HG03342 (cell line): ENCODE results near the gene CFAP61.
A peak's percentile ranks its signal among the peaks of the same experiment; 100 is the strongest.
"Not testable (repeated sequence)": the region's sequence is repeated elsewhere in the genome, so short reads cannot be mapped to it uniquely, and the experiment has no call there.

Experiments
- ATAC-seq: cut with Tn5 transposase; IDR thresholded peaks from one replicate; pipeline ENCODE4 v1.9.1; 2021; ENCODE audit warnings: mild to moderate bottlenecking, moderate library complexity; ENCODE audit not compliant: unreplicated experiment

The CFAP61 gene

GRCh38 chr20:20304942-20305341 lies 252.6 kb downstream of the CFAP61 start:
- ATAC-seq = no peak

GRCh38 chr20:20312562-20312961 lies 260.2 kb downstream of the CFAP61 start:
- no peak for ATAC-seq

DNA sequence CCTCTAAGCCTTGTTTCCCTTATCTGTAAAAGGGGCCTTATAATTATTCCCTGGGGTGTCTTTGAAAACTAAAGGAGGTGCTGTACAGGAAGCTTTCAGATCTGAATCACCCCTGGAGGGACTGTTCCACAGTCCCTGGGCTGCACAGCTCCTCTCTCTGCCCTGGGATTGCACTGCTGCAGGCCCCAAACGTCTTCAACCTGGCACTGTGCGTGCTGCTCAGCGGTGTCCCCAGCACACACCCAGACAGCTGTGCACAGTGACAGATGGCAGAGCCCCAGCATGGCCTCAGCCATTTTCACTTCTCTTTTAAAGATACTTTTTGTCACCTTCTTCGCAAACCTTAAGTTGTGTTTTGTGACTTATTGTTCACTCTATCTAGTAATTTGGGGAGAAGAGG lies 264.9 kb downstream of the CFAP61 start:
- ATAC-seq = peak; percentile 87

GRCh38 chr20:20317621-20318364 lies 265.5 kb downstream of the CFAP61 start:
- ATAC-seq = peak; percentile 38

DNA sequence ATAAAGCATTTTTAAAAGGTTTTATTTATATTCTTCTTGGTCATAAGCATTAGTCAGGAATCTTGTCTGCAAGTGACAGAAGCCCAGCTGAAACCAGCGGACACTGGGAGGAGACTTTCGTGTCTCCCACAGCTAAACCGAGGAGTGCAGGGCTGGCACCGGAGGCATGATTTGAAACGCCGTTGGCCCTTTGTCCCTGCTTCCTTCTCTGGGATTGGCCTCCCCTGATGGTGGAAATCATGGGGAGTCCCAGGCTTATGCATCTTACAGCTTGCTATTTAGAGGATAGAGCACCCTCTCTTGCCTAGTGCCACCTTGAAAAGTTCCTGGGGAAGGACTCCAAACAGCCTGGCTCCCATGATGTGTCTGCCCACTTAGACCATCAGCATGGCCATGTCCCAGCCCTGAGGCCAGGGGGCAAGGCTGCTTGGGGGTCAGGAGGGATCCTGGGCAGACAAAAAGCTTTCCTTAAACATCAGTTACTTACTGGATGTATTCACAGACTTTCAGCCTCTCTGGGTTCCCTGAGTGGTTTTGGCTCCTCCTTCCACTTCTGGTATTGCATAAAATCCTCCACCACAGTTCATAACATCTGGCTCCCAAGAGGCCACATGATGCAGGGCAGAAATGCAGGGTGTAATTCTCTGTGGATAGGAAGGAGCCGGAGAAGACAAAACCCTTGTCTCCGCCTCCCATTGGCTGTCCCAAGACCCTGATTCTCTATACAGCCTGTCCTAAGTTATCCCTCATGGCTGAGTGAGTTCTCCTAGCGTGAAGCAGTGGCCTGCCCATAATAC lies 266.2 kb downstream of the CFAP61 start:
- no peak for ATAC-seq

GRCh38 chr20:20321134-20321533 lies 268.8 kb downstream of the CFAP61 start:
- ATAC-seq = no peak

DNA sequence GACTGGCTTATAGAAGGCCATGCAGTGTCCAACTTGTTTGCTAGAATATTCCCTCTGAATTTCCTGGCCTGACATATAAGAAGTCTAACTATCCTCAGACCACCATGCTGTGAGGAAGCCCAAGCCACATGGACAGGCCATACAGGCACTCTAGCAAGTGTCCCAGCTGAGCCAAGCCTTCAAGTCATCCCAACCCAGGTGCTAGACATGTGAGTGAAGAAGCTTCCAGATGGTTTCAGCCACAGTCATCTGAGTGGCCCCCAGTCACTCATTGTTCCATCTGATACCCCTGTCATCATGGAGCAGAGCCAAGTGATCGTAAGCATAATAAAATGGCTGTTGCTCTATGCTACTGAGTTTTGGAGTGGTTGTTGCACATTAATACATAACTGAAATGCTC lies 269.6 kb downstream of the CFAP61 start:
- no peak for ATAC-seq

DNA sequence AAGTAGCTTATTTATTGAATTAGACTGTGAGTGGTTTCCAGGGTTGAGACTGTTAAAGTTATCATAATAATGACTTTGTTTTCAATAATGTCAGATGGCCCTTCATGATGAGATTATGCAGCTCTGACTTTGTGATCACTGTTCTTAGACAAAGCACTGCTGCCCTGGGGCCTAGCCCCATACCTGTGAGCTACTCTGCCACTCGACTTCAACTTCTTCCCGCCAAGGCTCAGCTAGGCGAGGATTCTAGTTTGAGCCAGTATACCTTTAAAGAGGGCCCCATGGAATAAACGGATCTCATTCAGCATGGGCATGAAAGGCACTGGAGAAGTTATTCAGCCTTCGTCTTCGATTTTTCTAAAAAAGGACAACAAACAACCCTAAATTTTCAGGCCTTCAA lies 270.6 kb downstream of the CFAP61 start:
- no peak for ATAC-seq

DNA sequence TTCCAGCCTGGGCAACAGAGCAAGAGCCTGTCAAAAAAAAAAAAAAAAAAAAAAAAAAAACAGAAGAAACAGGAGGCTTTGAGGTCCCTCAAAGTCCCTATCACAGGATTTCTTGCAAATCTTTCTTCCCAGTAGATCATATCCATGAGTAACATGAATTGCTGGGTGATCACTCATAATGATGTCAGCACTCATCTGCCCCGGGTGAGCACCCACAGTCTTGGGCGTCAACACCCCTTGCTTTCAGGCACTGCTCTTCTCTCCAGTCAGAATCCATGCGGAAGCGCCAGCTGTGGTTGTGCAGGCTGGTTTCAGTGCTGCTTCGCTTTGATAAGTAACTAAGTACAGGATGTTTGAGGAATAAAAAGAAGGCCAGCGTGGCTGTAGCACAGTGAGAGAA lies 275.4 kb downstream of the CFAP61 start:
- no peak for ATAC-seq

GRCh38 chr20:20329564-20329963 lies 277.2 kb downstream of the CFAP61 start:
- ATAC-seq = no peak

DNA sequence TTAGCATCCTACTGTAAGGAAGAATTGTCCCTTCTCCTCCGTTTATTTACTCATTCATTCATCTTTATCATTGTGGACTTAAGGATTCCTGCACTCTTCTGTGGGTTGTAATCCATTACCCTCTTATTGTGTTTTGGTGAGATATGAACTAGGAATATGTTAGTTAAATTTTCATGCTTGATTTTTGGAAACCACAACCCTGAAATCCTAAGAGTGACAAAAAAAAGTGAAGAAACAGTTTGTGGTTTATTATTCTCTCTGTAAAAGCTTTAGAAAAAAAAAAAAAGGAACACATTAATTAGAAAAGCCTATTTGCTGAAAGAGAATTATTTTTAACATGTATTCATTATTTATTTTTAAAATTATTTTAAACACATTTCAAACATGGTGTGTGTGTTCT lies 278.8 kb downstream of the CFAP61 start:
- no peak for ATAC-seq

DNA sequence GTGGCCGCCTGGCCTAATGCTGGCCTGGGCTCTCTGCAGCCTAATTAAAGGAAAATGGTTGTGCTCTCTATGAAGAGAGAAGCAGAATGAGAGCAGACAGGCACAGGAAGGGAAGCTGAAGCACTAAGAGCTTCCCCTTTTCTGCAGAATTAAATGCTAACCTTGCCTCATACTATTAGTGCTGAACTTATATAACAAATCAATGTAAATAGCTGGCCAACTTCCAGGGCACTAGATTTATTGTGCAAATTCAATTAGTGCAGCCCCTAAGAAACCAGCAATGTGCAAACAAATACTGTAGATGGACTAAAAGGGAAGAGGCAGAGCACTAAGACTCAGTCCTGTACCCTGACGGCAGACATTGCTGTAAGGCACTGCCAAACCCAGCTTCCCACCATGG lies 279.5 kb downstream of the CFAP61 start:
- no peak for ATAC-seq

DNA sequence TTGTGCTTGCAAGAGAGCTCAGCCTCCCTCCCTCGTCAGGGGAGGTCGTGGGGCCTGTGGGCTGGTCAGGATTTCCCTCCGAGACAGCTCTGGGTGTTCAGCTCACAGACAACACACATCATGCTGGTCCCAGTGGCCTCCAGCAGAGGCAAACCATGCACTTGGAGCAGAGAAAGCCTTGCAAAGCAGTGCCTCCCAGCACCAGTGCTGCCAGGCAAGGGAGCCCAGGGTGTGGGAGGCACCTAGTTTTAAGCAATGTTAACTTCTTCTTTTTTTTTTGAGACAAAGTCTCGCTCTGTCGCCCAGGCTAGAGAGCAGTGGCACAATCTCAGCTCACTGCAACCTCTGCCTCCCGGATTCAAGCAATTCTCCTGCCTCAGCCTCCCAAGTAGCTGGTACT lies 281.5 kb downstream of the CFAP61 start:
- ATAC-seq = no peak

DNA sequence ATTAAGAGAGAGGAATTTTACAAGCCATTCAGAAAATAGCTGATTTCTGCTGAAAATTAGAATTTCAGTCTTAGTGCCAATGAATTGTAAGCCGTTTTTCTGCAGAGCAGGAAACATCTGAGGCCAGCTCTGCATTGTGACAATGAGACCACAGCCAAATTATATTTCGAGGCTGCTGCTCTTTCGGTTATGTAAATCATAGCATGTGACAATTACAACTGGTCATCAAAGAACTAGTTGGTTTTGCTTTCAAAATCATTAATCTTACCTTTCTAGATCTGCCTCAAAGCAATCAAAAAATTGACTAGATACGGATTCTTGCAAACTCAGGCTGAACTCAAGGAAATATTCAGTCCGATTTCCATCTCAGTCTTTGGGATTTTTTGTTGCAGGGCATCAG lies 282.2 kb downstream of the CFAP61 start:
- ATAC-seq = peak; percentile 97

DNA sequence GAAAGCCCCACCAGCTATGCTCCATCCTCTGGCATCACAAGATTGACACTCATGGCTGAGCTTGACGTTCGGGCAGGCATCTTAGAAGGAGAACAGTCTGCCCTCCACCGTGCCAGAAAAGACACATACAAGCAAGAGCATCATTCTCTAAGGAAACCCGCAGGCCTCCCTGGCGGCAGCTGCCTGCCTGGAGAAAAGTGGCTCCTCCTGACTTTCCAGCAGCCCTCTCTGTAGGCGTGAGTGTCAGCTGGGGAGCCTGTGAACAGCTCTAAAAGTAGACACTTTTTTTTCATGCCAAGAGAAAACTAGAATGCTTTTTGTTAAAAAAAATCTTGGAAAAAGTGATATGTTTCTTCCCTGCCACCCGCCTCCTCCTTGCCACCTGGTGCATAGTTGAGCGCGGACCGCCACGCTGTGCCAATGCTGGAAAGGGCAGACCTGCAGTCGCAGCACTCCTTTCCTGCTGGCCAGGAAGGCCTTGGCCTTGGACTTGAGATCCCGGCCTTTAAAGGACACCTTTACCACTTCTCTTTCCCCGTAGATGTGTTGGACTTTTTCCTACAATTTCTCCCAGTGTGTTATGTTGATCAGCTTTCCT lies 285.9 kb downstream of the CFAP61 start:
- ATAC-seq = no peak

DNA sequence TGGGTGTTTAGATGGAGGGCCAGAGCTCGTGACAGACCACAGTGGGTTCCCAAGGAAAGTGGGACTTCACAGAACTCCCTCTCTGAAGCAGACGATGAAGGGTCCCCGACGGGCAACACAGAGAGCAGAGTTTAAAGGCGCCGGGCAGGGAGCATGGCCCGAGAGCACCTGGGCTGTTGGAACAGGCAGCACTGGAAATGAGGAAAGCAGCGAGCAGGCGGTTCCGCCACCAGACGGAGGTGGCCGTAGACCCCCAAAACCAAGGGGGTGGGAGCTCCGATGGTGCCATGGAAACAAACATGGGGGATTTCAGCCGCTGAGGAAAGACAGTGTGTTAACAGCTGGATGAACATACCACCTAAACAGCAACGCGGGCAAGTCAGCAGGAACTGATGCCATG lies 288.1 kb downstream of the CFAP61 start:
- ATAC-seq = no peak

DNA sequence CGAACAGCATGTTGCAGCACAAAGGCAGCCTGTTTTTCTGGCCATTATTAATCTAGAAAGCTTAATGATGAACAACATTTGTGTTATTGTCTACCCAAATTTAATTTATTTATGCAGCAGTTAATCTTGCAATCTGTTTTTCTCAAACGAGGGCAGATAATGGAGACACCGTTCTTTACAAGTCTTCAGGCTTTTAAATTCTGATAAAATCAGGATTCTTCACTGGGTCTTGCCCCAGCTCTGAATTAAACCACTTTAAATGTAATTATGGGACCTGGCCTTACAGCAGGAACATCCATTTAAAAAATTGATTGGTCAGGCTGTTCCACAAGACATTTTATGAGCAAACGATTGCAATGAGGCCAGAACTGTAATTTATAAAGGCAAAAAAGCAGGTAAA lies 289.0 kb downstream of the CFAP61 start:
- no peak for ATAC-seq

GRCh38 chr20:20342066-20342465 lies 289.7 kb downstream of the CFAP61 start:
- no peak for ATAC-seq

- ATAC-seq = no peak
Measured at GRCh38 chr20:20343932-20344331, 291.6 kb downstream of the CFAP61 start.

GRCh38 chr20:20344476-20344875 lies 292.1 kb downstream of the CFAP61 start:
- no peak for ATAC-seq

DNA sequence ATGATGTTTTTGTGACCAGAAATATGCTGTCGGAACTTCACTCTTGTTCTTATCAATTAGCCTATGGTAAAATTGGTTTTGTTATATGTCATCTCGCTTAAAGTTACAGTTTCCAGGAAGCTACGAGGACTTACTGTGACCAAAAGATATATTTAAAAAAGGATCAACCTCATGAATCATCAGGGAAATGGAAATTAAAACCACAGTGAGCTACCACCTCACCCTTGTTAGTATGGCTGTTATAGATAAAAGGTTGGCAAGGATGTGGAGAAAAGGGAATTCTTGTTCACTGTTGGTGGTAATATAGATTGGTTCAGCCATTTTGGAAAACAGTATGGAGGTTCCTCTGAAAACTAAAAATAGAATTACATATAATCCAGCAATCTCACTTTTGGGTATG lies 301.2 kb downstream of the CFAP61 start:
- ATAC-seq = no peak

DNA sequence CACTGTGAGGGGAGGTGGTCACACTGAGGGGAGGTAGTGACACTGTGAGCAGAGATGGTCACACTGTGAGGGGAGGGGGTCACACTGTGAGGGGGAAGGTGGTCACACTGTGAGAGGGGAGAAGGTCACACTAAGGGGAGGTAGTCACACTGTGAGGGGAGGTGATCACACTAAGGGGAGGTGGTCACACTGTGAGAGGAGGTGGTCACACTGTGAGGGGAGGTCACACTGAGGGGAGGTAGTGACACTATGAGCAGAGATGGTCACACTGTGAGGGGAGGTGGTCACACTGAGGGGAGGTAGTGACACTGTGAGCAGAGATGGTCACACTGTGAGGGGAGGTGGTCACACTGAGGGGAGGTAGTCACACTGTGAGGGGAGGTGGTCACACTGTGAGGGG lies 303.2 kb downstream of the CFAP61 start:
- ATAC-seq = not testable (repeated sequence)
